ENCODE measurements around the gene KLRG1.

The KLRG1 gene

DNA sequence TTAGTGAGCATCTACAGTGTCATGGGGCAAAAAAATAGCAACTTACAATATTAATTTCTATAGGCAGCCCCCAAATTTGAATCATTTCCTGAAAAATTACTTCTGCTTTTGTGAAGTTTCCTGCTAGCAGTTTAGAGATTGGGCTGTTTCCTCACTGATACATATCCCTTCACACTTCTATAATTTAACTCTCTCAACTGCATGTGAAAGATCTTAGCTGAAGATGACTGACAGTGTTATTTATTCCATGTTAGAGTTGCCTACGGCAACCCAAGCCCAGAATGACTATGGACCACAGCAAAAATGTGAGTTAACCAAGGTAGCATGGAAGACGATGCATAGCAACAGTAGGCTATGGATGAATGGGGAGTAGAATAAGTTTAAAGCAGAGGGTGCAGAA, at the start of gene KLRG1:
KLRG1 (plus strand) TSS at position 134 of the 400 bp plus-strand sequence; CDS start at position 224, 90 bp downstream.
- H3K27me3 Mint-ChIP-seq = no peaks in the 10 kb centered on the region
- ATAC-seq (peak; percentile 88), DNase-seq (peak in 1 of 2 donors; percentile 43)
- no peaks in the 10 kb centered on the region for H3K9me3 Mint-ChIP-seq
- peaks cover 64% of the 10 kb centered on the region for H3K4me1 Mint-ChIP-seq
- peak within 1 kb of the TSS in 1 of 2 donors; percentile 63 for H3K27ac Mint-ChIP-seq
- peak within 1 kb of the TSS; percentile 17 to 53 for H3K4me3 Mint-ChIP-seq

DNA sequence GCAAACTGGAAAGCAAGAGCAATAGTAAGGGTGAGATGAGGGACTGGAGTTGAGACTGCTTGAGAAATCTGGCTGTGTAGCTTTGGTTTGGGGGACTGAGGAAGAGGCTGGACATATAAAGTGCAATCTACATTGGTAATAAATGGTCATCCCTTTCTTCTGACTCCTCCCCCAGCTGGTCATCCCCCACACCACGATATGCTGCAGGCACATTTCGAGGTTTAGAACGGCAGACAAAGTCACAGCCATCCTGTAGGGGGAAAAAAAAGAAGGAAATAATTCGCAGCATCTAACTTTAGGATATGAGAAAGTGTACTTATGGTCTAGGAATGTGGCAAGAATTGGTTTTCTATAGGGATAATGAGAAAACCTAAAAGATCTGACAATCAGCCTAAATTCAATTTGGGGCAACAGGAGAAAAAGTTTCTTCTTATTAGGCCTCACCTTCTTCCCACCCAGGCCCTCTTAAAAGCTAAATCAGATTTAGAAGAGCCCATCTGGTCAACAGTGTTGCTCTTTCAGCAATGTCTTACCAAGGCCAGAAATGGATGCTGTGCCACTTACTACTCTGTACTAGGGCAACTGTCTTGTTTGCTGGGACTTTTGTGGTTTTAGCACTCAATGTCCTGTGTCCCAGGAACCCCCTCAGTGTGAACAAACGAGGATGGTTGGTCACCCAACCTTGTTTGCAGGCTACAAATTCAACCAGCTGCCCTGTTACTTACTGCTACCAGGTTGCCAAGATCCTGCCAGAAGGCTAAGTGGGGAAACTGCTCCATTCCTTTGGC, 47.5 kb upstream of the KLRG1 start:
- no peak overlapping the region for H3K27ac Mint-ChIP-seq

DNA sequence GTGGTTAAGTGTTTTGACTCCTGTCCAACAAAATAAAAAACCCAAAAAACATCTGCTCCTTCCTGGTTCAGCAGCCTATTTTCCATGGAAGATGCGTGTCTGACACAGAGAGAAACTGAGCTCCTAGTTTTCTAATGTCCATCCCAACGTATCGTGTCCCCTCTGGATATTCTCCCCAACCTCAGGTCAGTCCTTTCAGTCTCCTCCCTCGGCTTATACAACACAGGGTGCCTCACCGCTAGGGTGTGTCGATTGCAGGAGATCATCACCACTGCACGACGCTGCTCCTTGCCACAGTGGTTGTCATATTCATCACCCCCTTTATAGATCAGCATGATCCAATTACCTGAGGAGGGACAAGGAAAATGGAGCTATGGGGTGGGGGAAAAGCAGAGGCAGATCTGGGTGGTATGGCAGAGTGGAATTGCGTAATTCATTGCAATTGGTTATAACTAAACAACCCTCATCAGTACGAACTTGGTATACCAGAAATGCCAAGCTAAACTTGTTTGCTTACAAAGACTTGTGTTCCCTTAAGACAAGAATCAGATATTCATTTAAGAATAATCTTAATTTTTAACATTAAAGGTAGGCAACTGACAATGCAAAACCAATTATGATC, 45.7 kb upstream of the KLRG1 start:
- Mint-ChIP-seq H3K27me3 (no peaks in the 10 kb centered on the region), H3K9me3 (no peaks in the 10 kb centered on the region), H3K4me3 (no peak overlapping the region), H3K27ac (no peak overlapping the region), H3K4me1 (peaks cover 18% of the 10 kb centered on the region)
- ATAC-seq = no peak
- no peak for DNase-seq

More for the DNA sequence above, 47.5 kb upstream of the KLRG1 start:
- Mint-ChIP-seq H3K4me3 (no peak overlapping the region), H3K9me3 (no peaks in the 10 kb centered on the region), H3K27me3 (no peaks in the 10 kb centered on the region), H3K4me1 (peaks cover 11% of the 10 kb centered on the region)
- ATAC-seq (no peak), DNase-seq (no peak)

DNA sequence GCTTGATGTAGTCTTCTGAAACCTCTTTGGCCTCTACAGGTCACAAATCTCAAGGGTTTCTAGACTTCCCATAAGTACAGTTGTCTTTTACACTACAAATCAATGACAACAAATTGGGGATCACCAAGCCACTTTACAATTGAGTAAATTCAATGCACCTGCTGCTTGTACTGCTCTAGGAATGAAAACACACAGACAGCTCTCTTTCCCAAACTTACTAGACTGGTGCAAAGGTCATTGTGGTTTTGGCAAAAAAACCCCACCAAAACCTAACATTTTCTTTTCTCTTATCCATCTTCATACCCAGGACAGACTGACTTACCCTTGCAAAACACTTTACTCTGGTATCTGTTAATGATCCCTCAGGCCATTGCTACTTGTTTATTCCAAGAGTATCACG, 42.6 kb upstream of the KLRG1 start:
- no peaks in the 10 kb centered on the region for H3K9me3 Mint-ChIP-seq
- ATAC-seq (no peak), DNase-seq (no peak)
- peaks cover 24% of the 10 kb centered on the region for H3K4me1 Mint-ChIP-seq
- no peaks in the 10 kb centered on the region for H3K27me3 Mint-ChIP-seq
- H3K27ac Mint-ChIP-seq = peak overlapping the region; percentile 71 to 77
- H3K4me3 Mint-ChIP-seq = peak overlapping the region; percentile 84 to 99

DNA sequence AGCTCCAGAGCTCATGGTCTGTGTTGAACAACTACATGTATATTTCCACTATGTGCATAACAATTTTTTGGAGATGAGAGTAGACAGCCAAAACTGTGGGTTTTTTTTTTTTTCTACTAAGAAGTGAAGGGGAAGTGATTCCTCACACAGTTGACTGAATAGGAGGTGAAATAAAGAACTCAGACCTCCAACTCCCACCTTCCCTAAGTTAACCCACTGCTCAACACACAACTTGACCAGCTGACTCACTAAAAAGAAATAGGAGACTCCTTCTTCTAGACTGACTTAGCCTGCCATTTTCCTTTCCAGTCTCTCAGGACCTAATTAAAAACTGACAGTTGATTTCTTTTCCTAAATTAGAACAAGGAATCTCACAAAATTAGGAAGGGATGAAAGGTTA, 41.6 kb upstream of the KLRG1 start:
- Mint-ChIP-seq H3K27me3 (no peaks in the 10 kb centered on the region), H3K4me1 (peaks cover 34% of the 10 kb centered on the region), H3K4me3 (peak overlapping the region; percentile 84 to 99), H3K9me3 (peaks cover under 1 to 3% of the 10 kb centered on the region in 2 donors), H3K27ac (no peak overlapping the region)
- DNase-seq = no peak
- no peak for ATAC-seq

DNA sequence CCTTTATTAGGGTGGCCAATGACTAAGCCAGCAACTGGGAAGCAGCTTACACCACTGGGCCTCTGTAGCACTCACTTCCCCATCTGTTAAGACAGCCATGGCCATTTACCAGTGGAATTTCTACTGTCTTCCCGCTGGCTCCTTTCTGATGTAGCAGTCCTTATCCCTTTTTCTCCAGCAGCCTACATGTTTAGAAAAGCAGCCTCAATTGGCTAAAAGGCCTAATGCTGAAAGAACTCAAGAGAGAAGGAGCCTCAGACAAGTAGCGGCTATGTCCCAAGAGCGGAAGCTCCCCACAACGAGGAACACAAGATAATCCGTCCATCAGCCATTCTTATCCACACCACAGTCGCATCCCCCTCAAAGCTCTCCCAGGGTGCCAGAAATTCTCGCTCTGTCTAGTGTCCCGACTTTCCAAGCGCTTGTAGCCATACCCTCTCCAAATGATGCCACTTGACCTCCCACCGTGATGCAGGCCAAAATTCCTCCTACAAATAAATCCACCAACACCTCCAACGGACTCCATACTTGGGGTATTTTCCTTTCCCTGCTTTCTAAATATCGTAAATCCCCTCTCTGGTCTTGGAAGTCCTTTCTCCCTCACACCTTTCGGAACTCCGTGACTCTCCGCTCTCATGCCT, 40.5 kb upstream of the KLRG1 start:
- ATAC-seq = no peak
- H3K4me3 Mint-ChIP-seq = peak overlapping the region; percentile 94 to 99
- DNase-seq = peak; percentile 14 to 15

DNA sequence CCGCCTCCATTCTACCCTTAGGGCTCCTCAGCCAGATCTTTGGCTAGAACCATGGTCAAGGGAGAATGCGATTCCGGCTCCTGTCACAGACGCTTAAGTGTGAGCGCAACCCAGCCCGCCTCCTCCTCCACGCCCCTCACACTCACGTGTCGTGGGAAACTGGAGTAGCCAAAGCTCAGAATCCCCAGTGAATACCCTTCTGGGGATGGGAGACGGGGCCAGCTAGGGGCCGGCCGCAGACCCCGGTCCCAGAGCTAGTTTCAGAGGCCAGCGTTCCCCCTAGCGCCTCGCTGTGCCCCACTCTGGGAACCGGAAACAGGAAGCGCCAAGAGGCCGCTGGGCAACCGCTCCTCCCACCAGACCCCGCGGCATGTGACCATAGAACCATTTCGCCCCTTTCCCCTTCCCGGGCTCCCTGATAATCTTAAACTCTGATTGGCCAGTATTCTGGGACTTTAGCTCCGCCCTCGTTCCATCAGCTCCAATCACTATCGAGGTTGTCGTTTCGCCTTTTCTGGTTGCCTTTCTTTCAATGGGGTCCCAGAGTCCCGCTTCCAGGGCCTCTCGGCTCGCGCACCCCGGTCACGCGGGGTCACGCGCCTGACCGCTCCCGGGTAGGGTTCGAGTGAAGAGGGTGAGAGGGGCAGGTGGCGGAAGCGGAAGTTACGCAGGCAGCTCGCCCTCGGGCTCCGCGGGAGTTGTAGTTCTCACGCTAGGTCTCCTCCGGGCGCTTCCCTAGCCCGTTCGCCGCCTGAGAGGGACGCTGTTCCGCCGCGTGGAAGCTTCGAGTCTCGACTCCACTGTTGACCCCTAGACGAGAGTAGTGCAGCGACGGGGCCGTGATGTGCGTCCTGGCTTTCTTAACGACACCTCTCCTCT, 39.8 kb upstream of the KLRG1 start, which contains the start of gene M6PR:
M6PR (minus strand) TSS at position 304 of the 879 bp plus-strand sequence. CDS start 3,241 bp downstream, outside the sequence.
- Mint-ChIP-seq H3K4me1 (peaks cover 53% of the 10 kb centered on the region), H3K27ac (peak within 1 kb of the TSS; percentile 99), H3K4me3 (peak within 1 kb of the TSS; percentile 94 to 99), H3K9me3 (peaks cover 8 to 11% of the 10 kb centered on the region in 2 donors), H3K27me3 (no peaks in the 10 kb centered on the region)
- DNase-seq (peak; percentile 94 to 95), ATAC-seq (peak; percentile 90)

More for the DNA sequence above, 40.5 kb upstream of the KLRG1 start:
- Mint-ChIP-seq H3K27me3 (no peaks in the 10 kb centered on the region), H3K27ac (peak overlapping the region; percentile 99), H3K9me3 (peaks cover 8 to 11% of the 10 kb centered on the region in 2 donors), H3K4me1 (peaks cover 45% of the 10 kb centered on the region)

DNA sequence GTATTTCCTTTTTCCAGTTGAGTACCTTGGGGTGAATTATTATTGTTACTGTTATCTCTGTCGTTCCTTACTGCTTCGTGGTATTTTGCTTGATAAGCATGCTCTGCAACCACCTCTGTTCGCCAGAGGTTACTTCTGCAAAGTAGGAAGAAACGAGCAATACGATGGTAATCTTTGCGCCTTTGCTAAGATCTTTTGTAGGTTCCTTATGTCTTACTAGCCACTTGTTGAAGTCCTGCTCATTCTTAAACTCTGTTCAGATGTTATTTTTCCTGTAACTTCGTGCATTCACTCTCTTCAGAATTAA, 39.2 kb upstream of the KLRG1 start:
- ATAC-seq = peak; percentile 36
- Mint-ChIP-seq H3K27ac (peak overlapping the region; percentile 99), H3K27me3 (no peaks in the 10 kb centered on the region), H3K9me3 (peaks cover 8 to 11% of the 10 kb centered on the region in 2 donors), H3K4me3 (peak overlapping the region; percentile 94 to 99), H3K4me1 (peaks cover 54% of the 10 kb centered on the region)
- DNase-seq = no peak

DNA sequence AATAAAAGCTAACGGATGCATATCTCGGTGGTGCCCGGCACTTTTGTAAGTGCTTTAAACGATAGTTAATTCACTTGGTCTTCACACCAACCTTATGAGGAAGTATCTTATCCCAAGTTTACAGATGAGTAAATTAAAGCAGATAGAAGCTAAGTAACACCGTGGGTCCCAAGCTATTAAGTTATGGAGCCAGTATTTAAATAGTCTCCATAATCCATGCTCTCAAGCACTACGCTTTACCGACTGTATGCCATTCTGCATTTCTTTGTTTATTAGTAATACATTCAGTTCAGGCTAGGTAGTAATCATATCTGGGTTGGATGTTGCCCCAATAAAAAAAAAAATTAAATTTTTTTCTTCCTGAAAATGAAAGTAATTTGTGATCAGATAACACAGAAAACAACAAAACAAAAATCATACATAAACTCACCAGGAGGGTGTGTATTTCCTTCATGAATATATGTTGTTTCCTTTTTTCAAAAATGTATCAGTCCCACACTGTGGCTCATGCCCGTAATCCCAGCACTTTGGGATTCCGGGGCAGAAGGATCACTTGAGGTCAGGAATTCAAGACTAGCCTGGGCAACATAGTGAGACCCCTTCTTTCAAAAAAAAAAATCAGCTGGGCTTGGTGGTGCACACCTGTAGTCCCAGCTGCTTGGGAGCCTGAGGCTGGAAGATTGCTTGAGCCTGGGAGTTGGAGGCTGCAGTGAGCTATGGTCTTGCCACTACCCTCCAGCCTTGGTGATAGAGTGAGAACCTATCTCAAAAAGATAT, 38.5 kb upstream of the KLRG1 start:
- Mint-ChIP-seq H3K4me1 (peaks cover 53% of the 10 kb centered on the region), H3K27ac (peak overlapping the region; percentile 99), H3K4me3 (peak overlapping the region; percentile 94 to 99), H3K9me3 (peaks cover 8 to 11% of the 10 kb centered on the region in 2 donors), H3K27me3 (no peaks in the 10 kb centered on the region)
- DNase-seq (no peak), ATAC-seq (no peak)

DNA sequence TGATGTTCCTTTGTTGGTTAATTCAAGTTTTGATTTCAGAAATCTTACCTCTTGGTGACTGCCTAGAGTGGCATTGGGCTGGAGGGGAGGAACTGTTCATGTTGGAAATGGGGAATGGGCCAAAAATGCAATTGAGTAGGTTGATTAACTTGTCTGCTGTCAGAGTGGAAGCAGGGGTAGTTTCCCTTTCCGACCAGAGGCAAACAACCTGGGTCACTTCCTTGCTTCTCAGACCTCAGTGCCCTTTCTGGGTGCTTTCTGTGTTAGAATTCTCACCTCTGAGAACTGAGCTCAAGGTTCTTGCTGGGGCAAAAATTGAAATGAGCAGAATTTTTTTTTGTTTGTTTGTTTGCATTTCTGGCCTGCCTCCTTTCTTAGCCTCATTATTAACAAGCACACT, 37.6 kb upstream of the KLRG1 start:
- peak overlapping the region; percentile 37 to 38 for H3K27ac Mint-ChIP-seq
- peaks cover 50% of the 10 kb centered on the region for H3K4me1 Mint-ChIP-seq
- peak; percentile 25 to 58 for DNase-seq
- peak overlapping the region; percentile 60 to 70 for H3K4me3 Mint-ChIP-seq
- no peaks in the 10 kb centered on the region for H3K27me3 Mint-ChIP-seq
- no peak for ATAC-seq
- peaks cover 8 to 11% of the 10 kb centered on the region in 2 donors for H3K9me3 Mint-ChIP-seq

DNA sequence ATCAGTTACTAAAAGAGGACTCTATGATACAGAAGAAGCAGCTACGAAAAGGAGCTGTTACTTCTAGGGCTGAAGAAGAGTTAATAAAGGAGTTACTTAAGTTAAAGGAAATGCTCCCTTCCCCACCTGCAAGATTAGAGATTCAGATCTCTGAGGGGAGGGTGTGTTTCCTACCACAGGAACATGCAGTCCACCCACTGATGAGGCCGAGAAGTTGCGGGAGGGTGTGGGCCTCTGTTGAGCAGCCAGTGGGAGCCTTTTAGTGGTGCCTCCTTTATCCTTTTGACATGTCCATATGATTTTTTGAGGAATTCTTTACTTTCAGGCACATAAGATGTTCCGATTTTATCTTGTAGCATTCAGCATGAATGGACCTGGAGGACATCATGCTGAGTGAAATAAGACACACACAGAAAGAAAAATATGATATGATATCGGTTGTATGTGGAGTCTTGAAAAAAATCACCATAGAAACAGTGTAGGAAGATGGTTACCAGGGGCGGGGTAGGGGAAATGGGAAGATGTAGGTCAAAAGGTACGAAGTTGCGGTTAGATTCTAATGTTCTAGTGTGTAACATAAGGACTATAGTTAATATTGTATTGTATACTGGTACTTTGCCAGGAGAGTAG, 35.5 kb upstream of the KLRG1 start:
- H3K4me1 Mint-ChIP-seq = peaks cover 58% of the 10 kb centered on the region
- peak in 1 of 2 donors; percentile 19 for DNase-seq
- H3K27ac Mint-ChIP-seq = peak overlapping the region; percentile 74 to 94
- H3K9me3 Mint-ChIP-seq = peaks cover 8 to 11% of the 10 kb centered on the region in 2 donors
- peak overlapping the region; percentile 54 to 60 for H3K4me3 Mint-ChIP-seq
- H3K27me3 Mint-ChIP-seq = no peaks in the 10 kb centered on the region
- ATAC-seq = no peak

DNA sequence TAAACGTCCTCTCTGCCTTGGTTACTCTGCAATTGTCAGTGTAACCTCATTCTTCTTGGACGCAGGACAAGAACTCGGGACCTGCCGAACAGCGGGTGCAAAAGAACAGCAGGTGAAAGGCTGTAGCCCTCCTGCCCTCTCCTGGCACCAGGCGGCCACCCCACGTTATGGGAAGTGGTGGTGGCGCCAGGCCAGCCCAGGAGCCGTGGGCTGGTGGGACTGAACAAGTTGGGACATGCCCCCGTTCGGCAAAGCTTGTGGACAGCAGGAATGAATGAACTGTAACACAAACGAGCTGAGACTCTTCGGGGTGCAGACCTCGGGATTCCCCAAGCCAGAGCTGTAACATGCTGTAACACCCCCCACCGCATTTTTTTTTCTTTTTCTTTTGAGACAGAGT, 33.3 kb upstream of the KLRG1 start:
- ATAC-seq (no peak), DNase-seq (no peak)
- Mint-ChIP-seq H3K9me3 (peaks cover 8 to 11% of the 10 kb centered on the region in 2 donors), H3K4me1 (peaks cover 78% of the 10 kb centered on the region), H3K4me3 (no peak overlapping the region), H3K27me3 (no peaks in the 10 kb centered on the region), H3K27ac (no peak overlapping the region)

DNA sequence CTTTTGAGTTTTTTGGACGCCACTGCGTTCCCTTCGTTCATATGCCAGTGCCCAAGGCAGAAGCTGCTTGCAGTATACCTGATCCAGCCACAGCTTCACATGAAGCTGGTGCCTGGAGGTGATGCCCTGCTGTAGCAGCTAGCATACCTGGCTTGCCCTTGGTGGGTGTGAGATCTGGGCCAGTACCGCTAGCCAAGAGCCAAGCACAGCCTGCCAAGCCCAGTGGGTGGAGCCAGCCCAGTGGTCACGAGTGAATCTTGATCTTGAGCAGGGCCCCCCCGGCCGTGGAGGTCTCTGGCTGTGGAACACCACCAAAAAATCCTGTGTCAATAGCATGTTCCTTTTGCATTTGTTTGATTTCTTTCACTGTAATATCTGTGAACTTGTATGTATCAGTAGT, 32.6 kb upstream of the KLRG1 start:
- peaks cover 73% of the 10 kb centered on the region for H3K4me1 Mint-ChIP-seq

DNA sequence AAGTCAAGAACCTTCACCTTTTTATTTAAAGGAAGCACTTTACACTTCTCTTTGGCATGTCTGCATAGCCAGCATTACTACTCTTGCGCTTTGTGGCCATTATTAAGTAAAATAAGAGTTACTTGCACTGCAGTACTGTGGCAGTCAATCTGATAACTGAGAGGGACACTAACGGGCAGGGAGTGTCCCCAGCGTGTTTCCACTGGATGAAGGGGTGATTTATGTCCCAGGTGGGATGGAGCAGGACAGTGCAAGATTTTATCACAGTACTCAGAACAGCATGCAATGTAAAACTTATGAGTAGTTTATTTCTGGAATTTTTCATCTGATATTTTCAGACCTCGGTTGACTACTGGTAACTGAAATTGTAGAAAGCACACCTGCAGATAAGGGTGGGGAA, 31.8 kb upstream of the KLRG1 start:
- ATAC-seq (no peak), DNase-seq (no peak)
- H3K4me3 Mint-ChIP-seq = no peak overlapping the region
- no peak overlapping the region for H3K27ac Mint-ChIP-seq
- H3K4me1 Mint-ChIP-seq = peaks cover 73% of the 10 kb centered on the region
- H3K27me3 Mint-ChIP-seq = no peaks in the 10 kb centered on the region
- peaks cover 16% of the 10 kb centered on the region in 2 donors for H3K9me3 Mint-ChIP-seq

More for the DNA sequence above, 32.6 kb upstream of the KLRG1 start:
- no peak overlapping the region for H3K4me3 Mint-ChIP-seq
- no peak overlapping the region for H3K27ac Mint-ChIP-seq
- H3K9me3 Mint-ChIP-seq = peaks cover 8 to 12% of the 10 kb centered on the region in 2 donors
- ATAC-seq = no peak
- H3K27me3 Mint-ChIP-seq = no peaks in the 10 kb centered on the region
- DNase-seq = no peak

Measured in stimulated activated naive CD8-positive, alpha-beta T cell treated with anti-CD3 and anti-CD28 coated beads, Interleukin-15, amount 100 ng/mL, for 72 hours (primary cell).